ENCODE data around the gene FAM120B. TPM values are rescaled to one million over a fixed set of nuclear protein-coding genes. Genes with fewer than 3 reads are reported as not detected.

FAM120B gene
- polyA plus RNA-seq, 4 donors = 33.2 to 41.5 (median 40.0) TPM

DNA sequence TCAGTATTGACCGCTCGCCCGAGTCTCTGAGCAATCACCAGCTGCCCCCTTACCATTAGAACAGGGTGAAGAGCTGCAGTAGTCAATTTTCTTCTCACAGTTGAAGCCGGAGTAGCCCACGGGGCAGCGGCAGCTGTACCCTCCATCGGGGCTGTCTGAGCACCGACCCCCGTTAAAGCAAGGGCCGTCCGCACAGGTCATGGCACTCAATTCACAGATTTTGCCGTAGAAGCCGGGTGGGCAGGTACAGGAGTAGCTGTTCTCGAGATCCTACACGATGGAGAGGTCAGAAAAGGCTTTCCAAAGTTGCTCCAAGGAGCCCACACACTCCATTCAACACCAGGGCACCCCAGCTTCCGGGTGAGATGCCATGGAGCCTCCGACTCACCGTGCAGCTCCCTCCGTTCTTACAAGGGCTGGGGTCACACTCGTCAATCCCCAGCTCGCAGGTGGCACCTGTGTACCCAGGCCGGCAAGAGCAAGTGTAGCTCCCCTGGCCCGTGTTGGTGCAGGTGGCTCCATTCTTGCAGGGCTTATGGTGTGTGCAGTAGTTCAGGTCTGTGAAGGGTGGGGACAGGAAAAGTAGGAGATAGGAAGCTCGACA, 21.6 kb upstream of the FAM120B start:
- DNase-seq (ENCODE audit: low read depth in 4 of 4, low spot score in 3 of 4) = no peak

DNA sequence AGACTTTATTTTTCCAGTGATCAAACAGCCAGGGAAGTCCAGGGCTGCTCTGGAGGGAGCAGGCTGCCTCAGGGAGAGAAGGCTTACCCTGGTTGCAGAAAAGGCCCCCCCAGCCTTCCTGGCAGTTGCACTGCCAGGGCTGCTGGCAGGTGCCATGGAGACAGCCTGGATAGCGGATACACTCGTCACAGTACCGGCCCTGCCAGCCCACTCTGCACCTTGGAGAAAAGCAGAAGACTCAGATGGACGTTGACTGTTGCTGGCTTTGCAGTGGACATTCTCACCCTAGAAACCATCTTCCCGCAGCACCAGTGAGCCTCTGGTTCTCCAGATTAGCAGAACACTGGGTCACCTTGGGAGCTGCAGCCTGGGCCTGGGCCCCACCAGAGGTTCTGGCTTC, 21.1 kb upstream of the FAM120B start:
- no peak for DNase-seq (ENCODE audit: low read depth in 4 of 4, low spot score in 3 of 4)

DNA sequence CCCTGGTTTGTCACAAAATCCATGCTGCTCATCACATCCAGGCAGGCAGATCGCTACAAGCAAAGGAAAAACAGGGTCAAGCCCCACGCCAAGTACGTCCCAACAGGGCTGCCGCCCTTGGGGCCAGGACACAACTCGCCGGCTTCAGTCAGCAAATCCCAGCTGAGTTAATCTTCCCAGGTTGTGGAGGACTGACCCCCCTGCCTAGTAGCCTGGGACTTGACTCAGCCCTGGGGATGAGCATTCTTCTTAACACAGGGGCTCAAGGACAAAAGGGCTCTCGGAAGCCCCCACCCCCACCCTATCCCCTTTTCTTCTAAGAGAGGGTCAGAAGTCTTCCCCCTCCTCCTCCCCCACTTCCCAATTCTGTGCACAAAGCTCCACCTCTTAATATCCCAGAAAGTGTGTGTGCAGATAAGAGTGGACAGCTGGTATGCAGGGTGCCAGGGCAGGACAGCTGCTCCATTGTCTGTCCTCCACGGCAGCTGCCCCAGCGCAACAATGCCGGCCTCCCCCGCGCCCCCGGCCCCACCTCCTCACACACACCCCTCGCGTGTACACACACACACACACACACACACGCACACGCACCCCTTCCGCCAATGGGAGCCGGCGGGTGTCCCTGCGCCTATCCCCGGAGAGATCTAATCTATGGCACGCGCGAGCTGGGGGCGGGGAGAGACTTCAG, 20.2 kb upstream of the FAM120B start:
- DNase-seq (ENCODE audit: low read depth in 4 of 4, low spot score in 3 of 4) = no peak

DNA sequence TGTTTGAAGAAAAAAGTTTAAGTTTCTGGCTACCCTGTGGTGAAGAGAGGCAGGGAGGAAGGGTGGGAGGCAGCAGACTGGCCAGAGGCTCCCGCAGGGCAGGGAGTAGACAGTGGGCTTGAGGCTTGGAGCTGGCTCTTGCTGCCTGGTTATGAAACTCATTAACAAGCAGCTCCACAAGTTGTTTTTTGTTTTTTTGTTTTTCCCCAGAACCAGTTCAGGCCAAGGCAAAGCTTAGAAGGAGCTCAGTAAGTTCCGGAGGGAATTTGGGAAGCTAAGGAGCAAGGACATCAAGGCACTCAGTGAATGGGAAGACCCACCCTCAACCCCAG, 19.7 kb upstream of the FAM120B start:
- no peak for DNase-seq (ENCODE audit: low read depth in 4 of 4, low spot score in 3 of 4)

DNA sequence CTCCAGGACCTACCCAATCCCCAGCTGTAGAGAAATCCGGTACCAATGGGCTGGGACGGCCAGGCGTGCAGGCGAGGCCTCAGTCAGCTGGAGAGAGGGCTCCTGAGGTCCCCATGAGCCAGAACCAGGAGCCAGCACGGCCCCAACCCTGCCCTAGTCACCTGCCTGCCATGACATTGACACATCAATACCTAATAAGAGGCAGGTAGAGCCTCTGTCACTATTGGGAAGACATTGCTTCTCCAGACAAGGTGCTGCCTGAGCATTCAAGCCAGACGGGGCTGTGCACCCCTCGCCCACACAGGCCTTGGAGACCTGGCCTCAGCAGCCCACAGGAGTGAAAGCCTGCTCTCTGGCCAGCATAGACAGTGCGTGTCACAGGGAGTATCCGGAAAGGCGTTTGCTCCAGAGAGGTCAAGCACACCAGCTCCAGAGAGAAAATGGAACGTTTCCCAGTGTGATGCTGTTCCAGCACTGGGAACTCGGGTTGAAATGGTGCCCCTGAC, 19.1 kb upstream of the FAM120B start:
- DNase-seq (ENCODE audit: low read depth in 4 of 4, low spot score in 3 of 4) = no peak

DNA sequence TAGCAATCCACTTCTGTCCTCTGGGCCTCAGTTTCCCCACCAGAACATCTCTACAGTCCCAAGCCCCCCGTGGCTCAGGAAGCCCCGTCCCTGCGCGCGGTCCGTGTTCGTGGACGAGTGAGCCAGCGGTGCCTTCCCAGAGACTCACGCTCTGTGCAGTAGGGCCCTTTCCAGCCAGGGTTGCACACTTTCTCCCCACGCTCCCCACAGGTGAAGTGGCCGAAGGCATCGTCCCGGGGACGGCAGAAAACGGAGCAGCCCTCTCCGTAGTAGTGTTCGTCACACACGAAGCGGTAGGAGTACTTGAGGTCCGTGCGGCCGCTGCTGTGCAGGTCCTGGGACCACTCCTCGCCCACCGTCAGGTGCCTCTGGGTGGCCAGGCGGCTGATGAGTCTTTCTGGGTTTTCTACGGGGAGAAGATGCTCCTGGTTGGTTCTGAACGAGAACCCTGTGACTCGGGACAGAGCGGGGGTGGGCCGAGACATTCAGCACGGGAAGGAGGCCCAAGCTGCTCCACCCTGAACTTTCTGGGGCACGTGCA, 18.4 kb upstream of the FAM120B start:
- no peak for DNase-seq (ENCODE audit: low read depth in 4 of 4, low spot score in 3 of 4)

DNA sequence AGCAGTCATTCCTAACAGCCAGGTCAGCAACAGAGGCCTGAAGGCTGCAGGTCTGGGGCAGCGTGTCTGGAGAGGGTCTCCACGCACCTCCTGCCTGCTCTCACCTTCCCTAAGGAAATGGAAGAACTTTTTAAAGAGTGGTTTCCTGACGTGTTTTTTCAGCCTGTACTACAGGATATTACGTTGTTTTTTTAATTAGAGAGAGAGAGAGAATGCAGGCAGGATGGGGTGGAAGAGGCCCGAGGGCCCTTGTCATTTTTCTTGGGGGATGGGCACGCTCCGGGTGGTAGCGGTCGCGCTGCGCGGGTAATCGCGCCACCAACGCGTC, 17.7 kb upstream of the FAM120B start:
- no peak for DNase-seq (ENCODE audit: low read depth in 4 of 4, low spot score in 3 of 4)

DNA sequence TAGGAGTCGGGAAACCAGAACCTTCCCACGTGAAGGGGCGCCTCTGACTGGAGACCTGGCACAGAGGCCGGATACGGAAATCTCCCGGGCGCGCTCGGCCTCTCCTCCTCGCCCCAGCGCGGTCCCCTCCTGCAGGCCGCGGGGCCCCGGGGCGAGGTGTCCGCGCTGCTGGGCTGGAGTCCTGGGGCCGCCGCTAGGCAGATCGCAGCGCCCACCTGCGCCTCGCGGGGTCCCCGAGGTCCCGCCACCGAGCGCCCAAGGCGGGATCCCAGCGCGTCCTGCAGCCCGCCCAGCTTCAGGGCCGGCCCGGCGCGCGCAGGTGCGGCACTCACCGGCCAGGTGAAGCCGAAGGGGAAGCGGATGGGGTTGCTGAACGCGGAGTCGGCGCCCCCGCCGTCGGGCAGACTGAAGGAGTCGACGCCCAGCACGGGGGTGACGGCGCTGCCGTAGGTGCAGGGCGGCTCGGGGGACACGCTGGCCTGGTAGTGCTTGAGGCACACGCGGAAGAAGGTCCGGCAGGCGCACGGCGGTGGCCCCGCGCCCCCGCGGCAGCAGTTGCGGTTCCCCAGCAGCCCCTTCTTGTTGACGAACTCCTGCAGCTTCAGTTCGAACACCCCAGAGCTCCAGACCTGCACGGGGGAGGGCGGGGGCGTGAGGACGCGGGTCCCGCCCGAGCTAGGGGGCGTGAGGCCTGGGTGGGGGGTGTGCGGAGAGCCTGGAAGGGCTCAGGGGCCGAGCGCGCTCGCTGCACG, 17.2 kb upstream of the FAM120B start:
- DNase-seq (ENCODE audit: low read depth in 4 of 4, low spot score in 3 of 4) = no peak

DNA sequence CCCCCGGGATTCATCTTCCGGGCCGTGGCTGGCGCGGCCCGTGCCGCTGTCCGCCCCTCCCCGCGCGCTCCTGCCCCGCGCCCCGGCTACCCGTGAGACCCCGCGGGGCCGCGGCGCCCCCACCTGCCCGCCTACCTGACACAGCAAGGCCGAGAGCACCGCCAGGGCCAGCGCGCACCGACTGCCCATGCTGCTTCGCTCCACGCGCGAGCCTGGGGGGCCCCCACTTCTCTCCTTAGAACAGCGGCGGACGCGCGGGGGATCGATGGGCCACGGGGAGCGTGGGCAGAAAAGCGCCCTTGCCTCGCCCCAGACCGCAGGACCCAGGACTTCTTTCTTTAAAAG, 16.6 kb upstream of the FAM120B start:
- DNase-seq (ENCODE audit: low read depth in 4 of 4, low spot score in 3 of 4) = no peak

DNA sequence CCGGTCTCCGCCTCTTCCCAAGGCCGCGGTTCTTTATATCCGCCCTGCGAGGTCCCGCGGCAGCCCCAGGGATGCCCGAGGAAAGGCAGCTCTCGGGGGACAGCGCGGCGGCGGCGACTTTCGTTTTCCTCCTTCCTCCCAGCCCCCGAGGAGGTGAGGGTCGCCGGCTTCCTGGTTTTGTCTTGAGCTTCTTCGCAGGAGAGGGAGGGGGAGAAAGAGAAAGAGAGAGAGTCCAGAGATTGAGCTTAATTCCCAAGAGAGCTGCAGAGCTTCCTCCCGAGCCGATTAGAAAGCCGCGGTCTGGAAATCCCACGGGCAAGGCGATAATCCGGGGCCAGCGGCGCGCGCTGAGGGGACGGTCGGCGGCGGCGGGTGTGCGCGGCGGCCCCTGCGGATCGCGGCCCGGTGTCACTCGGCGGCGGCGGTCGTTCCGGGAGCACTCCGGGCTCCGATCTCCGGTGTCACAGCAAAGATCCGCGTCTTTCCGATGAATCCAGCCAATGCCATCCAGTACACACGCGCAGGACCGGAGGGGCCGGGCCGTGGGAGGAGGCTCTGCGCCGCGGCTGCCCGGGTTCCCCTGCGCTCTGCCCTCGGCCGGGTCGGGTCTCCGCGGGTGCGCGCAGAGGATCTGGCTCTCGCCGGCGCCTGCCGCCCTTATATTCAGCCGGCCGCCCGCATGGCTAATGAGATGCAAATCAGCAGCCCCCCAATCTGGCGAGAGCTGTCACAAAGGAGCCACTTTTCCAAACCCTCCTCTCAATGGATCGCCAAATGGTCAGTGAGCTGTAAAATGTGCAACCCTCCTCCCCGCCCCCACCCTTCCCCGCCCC, 16.0 kb upstream of the FAM120B start, which contains the start of gene DLL1:
DLL1 (minus strand) TSS at position 783 of the 833 bp plus-strand sequence. CDS start 939 bp downstream, outside the sequence.
- no peak for DNase-seq (ENCODE audit: low read depth in 4 of 4, low spot score in 3 of 4)

DNA sequence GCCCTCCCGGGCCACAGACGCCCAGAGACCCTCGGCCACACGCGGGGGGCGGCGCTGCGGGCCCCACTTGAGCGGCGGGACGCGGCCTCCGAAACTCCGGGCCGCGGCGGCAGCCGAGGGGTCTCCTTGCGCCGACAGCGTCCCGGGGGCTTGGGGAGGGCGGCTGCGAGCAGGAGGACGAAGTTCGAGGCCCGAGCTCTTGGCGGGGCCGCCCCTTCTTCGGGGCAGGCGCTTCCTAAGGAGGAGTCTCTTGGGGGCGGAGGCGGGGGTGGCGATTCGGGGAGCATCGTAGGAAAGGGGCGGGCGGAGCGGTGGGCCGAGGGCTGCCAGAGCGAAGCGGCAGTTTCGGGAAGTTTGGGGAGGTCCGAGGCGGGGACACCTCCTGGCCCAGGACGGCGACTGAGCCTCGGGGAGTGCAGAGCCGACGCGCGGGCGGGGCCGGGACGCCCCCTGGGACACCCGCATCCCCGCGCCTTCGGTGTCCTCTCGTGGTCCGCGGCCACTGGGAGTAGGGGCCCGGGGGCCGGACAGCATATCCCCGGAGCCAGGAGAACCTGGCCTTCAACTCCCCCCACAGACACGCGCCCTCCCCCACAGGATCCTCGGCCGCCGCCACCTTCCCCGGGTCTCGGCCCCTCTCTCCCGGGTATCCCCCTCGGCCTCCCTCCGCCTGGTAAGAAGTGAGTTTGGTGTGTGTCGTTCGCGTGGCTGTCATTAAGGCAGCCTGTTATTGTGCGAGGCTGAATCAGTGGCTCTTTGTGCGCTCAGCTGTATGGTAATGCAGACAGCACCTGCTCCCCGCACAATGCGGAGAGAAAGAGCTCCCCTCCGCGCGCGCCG, 15.1 kb upstream of the FAM120B start:
- no peak for DNase-seq (ENCODE audit: low read depth in 4 of 4, low spot score in 3 of 4)

DNA sequence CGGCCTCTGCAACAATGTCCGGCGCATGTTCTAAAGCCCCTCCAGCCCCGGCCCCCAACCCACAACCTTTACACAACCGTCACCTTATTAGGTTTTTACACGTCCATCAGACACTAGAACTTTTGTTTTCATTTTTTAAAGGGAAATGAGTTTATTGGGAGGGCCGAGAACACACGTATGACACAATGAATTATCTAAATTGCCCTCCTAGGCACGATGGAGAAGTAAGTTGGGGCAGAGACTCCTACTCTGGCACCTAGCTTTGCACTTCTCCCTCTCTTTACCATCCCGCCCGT, 14.5 kb upstream of the FAM120B start:
- DNase-seq (ENCODE audit: low read depth in 4 of 4, low spot score in 3 of 4) = no peak

DNA sequence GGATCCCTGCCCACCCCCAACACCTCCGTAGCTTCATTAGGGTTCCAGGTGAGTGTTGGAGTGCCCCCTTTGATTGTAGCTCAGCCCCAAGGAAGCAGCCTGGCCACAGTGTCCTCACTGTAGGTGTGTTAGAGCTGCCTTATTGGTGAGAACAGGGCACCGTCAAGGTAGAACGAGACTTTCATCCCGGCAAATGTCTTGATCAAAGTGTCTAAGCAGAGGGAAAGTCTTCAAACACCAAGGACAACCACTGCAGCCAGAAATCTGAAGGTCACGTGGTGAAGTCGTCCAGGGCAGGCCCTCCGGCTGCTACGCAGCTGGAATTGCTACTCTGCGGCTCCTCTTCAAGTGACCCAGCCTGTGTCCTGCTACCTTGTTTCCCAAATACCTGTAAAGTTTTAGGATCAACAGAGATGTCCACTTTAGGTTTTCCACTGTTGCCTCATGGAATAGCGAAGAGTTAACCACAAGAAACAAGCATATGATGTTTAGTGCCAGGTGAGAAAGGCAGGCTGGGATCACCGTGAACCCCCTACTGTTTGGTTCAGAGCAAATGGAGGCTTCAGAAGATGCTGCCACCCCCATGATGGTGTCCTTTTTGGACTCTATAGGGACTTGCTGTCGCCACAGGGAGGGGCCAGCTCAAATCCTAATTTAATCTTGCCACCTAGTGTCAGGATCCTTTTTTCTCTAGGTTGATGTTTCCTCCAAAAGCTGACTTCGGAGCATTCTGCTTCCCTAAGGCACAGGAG, 14.0 kb upstream of the FAM120B start:
- no peak for DNase-seq (ENCODE audit: low read depth in 4 of 4, low spot score in 3 of 4)

DNA sequence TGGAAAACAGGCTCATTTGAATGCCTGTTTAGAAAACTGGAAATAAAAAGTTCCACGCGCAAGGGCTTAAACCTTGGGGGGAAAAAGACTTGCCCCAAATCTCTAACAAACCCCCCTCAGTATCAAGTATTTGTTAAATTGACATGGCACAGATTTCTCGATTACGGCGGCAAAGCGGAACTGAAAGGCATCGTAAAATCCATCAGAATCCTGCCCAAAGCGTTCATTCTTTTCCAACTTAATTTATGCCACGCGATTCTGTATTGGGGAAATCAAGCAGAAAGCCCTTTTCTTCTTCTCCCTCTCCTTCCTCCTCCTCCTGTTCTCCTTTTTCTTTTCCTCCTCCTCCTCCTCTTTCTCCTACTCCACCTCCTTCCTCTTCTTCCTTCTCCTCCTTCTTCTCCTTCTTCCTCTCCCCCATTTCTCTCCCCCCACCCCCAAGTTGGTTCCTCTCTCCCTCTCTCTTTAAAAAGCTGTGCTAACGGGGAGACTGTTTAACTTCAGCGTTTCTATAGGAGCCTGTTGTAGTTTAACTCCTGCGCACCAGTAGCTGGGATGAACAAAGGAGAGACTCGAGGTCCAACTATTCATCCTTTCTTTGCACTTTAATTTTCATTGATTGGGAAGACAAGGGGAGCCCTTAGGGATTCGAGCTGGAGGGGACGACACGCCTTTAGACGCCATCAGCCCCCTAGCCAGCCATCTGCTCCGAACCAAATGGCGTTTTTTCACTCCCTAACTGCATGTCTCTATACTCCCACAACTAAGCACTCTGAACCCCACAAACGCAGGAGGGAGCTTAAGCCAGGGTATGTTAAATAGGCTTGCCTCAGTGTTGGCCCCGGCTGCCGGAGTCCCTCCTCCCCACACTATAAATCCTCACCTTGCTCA, 13.0 kb upstream of the FAM120B start:
- no peak for DNase-seq (ENCODE audit: low read depth in 4 of 4, low spot score in 3 of 4)

DNA sequence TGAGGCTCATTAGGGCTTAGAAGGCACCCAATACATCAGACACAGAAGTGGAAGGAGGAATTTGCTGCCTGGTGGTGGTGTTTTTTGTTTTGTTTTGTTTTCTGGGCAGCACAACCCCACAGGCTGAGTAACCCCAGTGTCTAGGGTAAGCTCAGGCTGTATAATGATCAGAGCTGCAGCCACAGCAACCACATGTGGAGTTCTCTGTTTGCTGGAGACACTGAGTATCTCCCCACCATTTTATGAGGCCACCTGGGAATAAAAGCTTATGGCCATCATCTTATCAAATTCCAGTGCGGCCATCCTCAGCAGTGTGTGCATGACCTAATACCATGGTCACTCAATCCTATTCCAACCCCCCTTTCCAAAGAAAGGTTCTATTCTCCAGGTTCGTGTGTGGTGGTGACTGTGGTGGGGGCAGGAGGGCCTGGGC, 12.2 kb upstream of the FAM120B start:
- no peak for DNase-seq (ENCODE audit: low read depth in 4 of 4, low spot score in 3 of 4)

DNA sequence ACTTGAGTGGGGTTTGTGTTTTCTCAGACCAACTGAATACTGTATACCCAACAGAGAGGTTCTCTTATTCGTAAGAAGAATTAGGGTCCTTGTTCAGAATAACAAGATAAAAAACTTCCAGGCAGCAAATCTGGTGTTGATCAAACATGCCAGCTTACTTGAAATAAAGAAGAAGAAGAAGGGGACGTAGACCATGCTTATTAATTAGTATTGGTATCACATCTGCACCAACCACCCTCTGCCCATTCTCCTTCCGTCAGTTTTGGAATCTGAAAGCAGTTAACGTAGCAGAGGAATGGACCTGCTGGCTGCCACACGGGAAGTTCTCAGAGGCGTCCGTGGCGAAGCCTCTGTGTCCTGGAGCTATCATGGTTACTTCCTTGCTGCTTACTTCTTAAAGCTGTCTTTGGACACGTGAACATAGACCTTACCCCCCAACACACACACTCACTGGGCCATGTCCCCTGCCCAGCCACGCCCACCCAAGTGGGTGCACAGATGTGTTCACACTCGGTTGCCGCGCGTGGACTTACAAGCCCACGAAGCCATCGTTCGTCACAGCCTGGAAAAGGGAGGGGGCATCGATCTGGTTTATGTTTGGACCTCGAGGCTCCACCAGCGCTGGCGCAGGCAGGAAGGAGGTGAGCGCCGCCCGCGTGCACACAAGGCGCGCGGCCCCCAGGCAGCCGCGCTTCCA, 11.6 kb upstream of the FAM120B start:
- DNase-seq (ENCODE audit: low read depth in 4 of 4, low spot score in 3 of 4) = no peak

DNA sequence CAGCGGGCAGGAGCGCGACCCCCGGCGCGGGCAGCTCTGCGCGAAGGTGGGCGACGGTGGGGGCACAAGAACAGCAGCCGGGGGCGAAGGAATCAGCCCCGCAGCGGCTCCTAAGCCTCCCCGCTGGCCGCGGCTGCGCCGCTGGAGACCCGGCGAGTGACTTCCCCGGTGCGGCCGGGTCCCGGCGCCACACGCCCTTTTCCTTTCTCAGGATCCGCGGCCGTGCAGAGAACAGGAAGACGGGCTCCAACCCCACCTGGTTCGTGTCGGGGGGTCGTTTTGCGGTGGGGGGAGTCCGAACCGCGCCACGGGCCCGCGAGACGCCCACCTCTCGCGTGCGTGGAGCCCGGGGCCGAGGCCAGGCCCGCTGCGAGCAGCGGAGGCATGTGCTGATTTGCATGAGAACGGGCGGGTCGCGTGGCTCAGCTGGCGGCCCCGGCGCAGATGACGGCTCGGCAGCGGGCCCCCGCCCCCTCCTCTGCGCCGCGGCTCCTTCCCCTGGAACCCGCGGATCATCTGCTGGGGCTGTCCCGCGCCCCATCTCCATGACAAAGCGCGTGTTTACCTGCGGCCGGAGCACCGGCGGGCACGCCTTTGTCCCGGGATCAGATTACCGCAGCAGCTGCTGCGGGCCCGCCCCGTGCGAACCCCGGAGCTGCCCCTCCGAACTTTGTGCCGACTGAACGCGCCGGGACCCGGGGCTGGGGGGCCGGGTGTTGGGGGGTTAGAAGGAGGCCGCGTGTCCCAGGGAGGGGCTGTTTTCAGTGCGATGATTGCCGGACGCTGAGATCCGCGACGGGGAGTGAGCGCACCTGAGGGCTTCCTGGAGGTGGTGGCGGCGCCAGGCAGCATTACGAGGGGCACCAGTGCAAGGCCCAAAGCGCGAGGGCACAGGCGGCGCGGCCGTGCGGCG, 10.8 kb upstream of the FAM120B start:
- no peak for DNase-seq (ENCODE audit: low read depth in 4 of 4, low spot score in 3 of 4)
